ENCODE results near the gene CACNA1C.

The CACNA1C gene

GRCh38 chr12:2462087-2462486 lies 409.3 kb downstream of the CACNA1C start:
- no peak for DNase-seq (ENCODE audit: low read depth)
- H3K4me3 ChIP-seq (ENCODE audit: low read depth, low read length) = no peak overlapping the region
- no peak for TF ChIP-seq MAX (IDR thresholded peaks at IDR 0.05; ENCODE audit: low read depth, low read length)
- TF ChIP-seq POLR2A (IDR thresholded peaks at IDR 0.05; ENCODE audit: extremely low read depth, insufficient read length) = no peak
- no peak for TF ChIP-seq MYC (IDR thresholded peaks at IDR 0.05; ENCODE audit: low read depth, low read length)
- TF ChIP-seq CTCF (IDR thresholded peaks at IDR 0.05; ENCODE audit: low read depth, low read length) = no peak

DNA sequence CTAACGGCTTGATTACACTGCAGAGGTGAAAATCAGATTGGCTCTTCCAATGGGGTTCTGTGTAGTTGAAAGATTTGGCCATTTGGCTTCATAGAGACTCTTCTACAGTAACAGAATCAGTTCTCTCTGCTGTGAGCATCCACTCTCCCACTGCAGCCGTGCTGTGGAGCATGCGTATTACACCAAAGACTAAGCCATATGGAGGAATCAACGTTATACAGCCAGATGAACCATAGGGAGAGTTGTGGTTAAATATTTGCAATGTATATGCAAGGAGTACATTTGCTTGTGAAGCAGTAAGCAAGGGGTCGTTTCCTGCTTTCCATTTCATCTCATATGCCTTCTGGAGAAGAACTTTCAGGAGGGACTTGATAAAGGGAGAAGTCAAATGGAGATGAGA lies 410.9 kb downstream of the CACNA1C start:
- TF ChIP-seq MAX (IDR thresholded peaks at IDR 0.05; ENCODE audit: low read depth, low read length) (no peak), MYC (IDR thresholded peaks at IDR 0.05; ENCODE audit: low read depth, low read length) (no peak), POLR2A (IDR thresholded peaks at IDR 0.05; ENCODE audit: extremely low read depth, insufficient read length) (no peak), CTCF (IDR thresholded peaks at IDR 0.05; ENCODE audit: low read depth, low read length) (no peak)

DNA sequence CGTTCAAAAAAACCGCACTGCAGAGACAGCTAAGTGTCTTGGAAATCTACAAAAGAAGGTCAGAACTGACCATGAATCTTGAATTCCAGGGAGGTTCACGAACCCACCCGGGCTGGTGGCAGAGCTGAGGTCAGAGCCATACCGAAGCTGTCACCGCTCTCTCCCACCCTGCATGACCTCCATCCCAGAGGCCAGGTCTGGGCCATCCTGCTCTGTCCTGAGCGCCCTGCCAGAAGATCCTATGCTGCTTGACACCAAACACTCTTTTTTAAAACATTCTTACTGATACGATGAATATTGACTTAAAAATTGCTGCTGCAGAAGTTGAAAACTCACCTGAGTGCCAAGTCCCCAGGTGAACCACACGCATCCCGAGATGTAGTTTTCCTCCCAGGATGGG lies 412.9 kb downstream of the CACNA1C start:
- DNase-seq (ENCODE audit: low read depth) = no peak
- TF ChIP-seq MAX (IDR thresholded peaks at IDR 0.05; ENCODE audit: low read depth, low read length) = no peak
- H3K4me3 ChIP-seq (ENCODE audit: low read depth, low read length) = no peak overlapping the region

More for the DNA sequence above, 410.9 kb downstream of the CACNA1C start:
- no peak overlapping the region for H3K4me3 ChIP-seq (ENCODE audit: low read depth, low read length)
- no peak for DNase-seq (ENCODE audit: low read depth)

DNA sequence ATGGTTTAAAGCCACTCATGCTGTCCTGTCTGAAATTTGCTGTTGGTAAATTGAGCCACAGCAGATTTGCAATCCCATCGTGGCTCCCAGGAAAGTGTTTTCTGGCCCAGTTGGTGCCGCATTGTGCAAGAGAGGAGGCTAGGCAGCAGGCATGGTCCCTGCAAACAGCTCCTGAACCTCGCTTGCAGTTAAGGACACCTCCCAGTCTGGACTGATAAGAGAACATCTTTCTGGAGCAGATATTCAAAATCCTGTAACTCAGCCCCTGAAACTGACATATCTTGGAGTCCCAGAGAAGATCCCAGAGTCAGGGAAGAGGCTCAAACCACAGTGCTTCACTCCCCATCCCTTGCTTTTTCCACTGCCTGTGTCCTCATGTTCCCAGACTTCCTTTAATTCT lies 413.4 kb downstream of the CACNA1C start:
- DNase-seq (ENCODE audit: low read depth) = no peak
- TF ChIP-seq POLR2A (IDR thresholded peaks at IDR 0.05; ENCODE audit: extremely low read depth, insufficient read length) (no peak), MAX (IDR thresholded peaks at IDR 0.05; ENCODE audit: low read depth, low read length) (no peak), CTCF (IDR thresholded peaks at IDR 0.05; ENCODE audit: low read depth, low read length) (no peak), MYC (IDR thresholded peaks at IDR 0.05; ENCODE audit: low read depth, low read length) (no peak)

DNA sequence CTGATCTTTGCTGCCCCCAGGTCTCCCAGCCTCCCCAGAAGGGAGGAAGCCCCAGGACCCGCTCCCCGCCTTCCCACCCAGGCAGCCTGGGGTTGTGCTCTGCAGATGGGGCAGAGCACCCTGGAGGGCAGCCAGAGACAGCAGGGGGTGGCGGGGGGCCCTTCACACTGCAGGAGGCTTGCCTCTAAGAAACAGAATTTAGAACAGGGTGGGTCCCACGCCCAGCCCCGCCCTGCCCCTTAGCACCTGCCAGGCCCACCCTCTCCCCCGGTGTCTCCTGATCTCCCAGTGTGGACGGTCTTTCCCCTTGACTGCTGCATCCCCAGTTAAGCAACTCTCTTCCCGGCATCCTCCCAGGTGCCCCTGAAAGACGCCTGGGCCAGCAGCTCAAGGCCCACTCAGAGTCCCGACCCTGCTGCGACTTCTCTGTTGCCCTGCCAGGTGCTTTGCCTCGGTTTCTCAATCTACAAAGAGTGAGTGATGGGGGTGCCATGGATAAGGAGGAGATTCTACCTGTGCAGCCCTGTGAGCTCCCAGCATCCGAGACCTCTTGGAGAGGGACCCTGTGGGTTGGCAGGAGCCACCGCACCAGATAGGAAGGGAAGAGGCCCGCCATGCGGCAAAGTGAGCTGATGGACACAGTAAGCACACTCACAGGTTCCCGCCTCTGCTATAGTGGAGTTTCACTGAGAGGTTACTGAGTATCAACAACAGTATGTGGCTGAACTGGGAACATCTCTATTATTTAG lies 414.8 kb downstream of the CACNA1C start:
- no peak overlapping the region for H3K4me3 ChIP-seq (ENCODE audit: low read depth, low read length)

More for the DNA sequence above, 413.4 kb downstream of the CACNA1C start:
- H3K4me3 ChIP-seq (ENCODE audit: low read depth, low read length) = no peak overlapping the region

More for the DNA sequence above, 414.8 kb downstream of the CACNA1C start:
- no peak for TF ChIP-seq CTCF (IDR thresholded peaks at IDR 0.05; ENCODE audit: low read depth, low read length)
- TF ChIP-seq POLR2A (IDR thresholded peaks at IDR 0.05; ENCODE audit: extremely low read depth, insufficient read length) = no peak
- TF ChIP-seq MYC (IDR thresholded peaks at IDR 0.05; ENCODE audit: low read depth, low read length) = no peak
- no peak for TF ChIP-seq MAX (IDR thresholded peaks at IDR 0.05; ENCODE audit: low read depth, low read length)
- no peak for DNase-seq (ENCODE audit: low read depth)
